ENCODE measurements around the gene CACNA2D2.

GRCh38 chr3:50317300-50317699 lies 186.1 kb downstream of the CACNA2D2 start:
- no peak for TF ChIP-seq ZBTB21 (CRISPR knock-in tag; IDR thresholded peaks at IDR 0.05; ENCODE audit: borderline replicate concordance)
- no peak for TF ChIP-seq CTCF (IDR thresholded peaks at IDR 0.05)
- TF ChIP-seq CREB1 (CRISPR knock-in tag; IDR thresholded peaks at IDR 0.05): no peak
- no peak for TF ChIP-seq TEAD4 (CRISPR knock-in tag; IDR thresholded peaks at IDR 0.05)
- TF ChIP-seq ATF3 (CRISPR knock-in tag; conservative IDR thresholded peaks at IDR 0.05): no peak
- no peak for TF ChIP-seq E2F1 (CRISPR knock-in tag; IDR thresholded peaks at IDR 0.05)
- TF ChIP-seq ARID4B (CRISPR knock-in tag; IDR thresholded peaks at IDR 0.05; ENCODE audit: borderline replicate concordance): no peak
- TF ChIP-seq TP53 (CRISPR knock-in tag; IDR thresholded peaks at IDR 0.05): no peak
- TF ChIP-seq ZNF232 (CRISPR knock-in tag; IDR thresholded peaks at IDR 0.05): no peak
- TF ChIP-seq USF1 (CRISPR knock-in tag; IDR thresholded peaks at IDR 0.05): no peak
